ENCODE data around the gene GRIN2A.

DNA sequence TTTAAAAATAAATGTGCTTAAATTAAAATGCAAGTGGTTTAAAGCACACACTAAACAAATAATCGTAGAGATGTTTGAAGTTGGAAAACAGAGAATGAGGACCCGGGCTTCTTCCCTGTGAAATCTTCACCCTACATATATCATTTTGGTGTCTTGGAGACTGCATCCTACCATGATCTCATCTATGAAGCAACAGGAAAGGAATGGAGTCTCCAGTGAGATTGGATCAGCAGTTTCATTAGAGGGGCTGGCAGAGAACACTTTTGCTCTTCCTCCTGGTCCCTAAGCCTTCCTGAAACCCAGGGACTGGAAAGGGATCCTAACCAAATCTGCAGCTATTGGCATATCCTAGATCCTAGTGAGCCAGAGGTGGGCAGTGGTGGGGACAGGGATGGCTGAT, 85.0 kb downstream of the GRIN2A start:
- TF ChIP-seq, protein P1, sequence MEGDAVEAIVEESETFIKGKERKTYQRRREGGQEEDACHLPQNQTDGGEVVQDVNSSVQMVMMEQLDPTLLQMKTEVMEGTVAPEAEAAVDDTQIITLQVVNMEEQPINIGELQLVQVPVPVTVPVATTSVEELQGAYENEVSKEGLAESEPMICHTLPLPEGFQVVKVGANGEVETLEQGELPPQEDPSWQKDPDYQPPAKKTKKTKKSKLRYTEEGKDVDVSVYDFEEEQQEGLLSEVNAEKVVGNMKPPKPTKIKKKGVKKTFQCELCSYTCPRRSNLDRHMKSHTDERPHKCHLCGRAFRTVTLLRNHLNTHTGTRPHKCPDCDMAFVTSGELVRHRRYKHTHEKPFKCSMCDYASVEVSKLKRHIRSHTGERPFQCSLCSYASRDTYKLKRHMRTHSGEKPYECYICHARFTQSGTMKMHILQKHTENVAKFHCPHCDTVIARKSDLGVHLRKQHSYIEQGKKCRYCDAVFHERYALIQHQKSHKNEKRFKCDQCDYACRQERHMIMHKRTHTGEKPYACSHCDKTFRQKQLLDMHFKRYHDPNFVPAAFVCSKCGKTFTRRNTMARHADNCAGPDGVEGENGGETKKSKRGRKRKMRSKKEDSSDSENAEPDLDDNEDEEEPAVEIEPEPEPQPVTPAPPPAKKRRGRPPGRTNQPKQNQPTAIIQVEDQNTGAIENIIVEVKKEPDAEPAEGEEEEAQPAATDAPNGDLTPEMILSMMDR (IDR thresholded peaks at IDR 0.05): no peak
- no peak for TF ChIP-seq EP300 (IDR thresholded peaks at IDR 0.05)
- TF ChIP-seq POLR2A (IDR thresholded peaks at IDR 0.05): no peak
- TF ChIP-seq POLR2AphosphoS5 (IDR thresholded peaks at IDR 0.05): no peak
